GM18519 (cell line): ENCODE results near the gene GIGYF2.
"Not testable (repeated sequence)": the region's sequence is repeated elsewhere in the genome, so short reads cannot be mapped to it uniquely, and the experiment has no call there.

Experiments
- ATAC-seq: cut with Tn5 transposase; IDR thresholded peaks from one replicate; pipeline ENCODE4 v1.9.1; 2021; ENCODE audit warnings: mild to moderate bottlenecking, moderate library complexity; ENCODE audit not compliant: unreplicated experiment, low FRiP score

GIGYF2 gene

GRCh38 chr2:232688201-232688600 lies 8.9 kb upstream of the GIGYF2 start:
- ATAC-seq = no peak

GRCh38 chr2:232689152-232689910 lies 7.8 kb upstream of the GIGYF2 start:
- ATAC-seq = no peak

DNA sequence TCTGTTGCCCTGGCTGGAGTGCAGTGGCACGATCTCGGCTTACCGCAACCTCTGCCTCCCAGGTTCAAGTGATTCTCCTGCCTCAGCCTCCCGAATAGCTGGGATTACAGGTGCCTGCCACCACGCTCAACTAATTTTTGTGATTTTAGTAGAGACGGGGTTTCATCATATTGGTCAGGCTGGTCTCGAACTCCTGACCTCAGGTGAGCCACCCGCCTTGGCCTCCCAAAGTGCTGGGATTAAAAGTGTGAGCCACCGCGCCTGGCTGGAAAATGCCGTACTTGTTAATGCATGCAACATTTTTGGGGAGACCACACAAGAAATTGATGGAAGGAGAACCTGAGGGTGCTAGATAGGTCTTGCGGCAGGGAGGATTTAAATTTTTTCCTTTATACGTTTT lies 6.0 kb upstream of the GIGYF2 start:
- ATAC-seq = not testable (repeated sequence)

DNA sequence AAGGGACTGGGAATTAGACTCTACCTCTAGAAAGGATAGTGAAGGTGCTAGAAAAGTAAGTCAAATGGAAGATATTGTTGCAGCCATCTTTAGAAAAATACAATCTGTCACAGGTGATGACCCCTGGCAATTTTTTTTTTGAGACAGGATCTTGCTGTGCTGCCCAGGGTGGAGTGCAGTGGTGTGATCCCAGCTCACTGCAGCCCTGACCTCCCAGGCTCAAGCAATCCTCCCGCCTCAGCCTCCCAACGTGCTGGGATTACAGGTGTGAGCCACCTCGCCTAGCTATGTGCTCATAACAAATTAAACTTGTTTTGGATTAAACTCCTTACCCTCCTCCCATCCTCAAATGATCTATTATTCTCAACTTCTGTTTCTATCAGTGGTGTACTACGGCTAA lies 3.8 kb upstream of the GIGYF2 start:
- no peak for ATAC-seq

DNA sequence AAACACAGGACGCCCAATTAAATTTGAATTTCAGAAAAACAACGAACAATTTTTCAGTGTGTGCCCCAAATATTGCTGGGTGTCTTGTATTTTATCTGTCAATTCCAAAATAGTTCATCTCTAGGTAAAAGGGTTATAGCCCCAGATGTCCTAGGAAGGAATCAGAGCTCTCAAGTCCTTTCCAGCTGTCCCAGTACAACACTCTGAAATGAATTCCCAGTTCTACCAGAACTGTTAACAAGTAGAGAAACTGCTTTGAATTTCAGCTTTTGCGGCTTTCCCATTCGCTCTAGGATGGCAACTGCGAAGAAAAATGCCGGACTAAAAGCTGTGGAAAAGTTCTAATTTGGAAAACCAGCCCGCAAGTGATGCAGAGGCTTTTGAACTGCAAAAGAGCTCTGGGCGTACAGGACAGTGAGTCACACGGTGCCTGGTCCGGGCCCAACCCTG lies 497 bp upstream of the GIGYF2 start:
- ATAC-seq = no peak

GRCh38 chr2:232697807-232698110 lies 628 bp downstream of the GIGYF2 start:
- ATAC-seq = no peak

DNA sequence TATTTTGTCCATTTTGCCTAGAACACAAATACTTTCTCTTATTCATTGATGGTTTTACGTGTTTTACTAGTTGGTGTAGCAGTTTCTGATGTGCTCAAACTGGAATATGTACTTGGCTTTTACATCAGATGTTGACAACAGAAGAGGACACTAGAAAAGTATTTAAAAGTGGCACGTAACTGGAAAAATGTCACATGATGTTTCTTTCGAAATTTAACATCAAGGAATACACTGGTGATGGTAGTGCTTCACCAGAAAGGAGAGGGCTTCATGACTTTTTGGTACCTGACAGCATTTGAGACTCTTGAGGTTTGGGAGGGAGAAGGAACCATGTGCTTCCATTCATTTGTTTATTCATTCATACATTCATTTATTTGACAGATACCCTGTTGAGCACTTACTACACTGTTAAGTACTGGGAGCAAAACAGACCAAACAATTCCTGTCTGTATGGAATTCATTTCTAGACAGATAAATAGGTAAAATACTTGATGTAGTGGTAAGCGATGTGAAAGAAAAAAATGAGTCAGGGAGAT lies 1.5 kb downstream of the GIGYF2 start:
- no peak for ATAC-seq

DNA sequence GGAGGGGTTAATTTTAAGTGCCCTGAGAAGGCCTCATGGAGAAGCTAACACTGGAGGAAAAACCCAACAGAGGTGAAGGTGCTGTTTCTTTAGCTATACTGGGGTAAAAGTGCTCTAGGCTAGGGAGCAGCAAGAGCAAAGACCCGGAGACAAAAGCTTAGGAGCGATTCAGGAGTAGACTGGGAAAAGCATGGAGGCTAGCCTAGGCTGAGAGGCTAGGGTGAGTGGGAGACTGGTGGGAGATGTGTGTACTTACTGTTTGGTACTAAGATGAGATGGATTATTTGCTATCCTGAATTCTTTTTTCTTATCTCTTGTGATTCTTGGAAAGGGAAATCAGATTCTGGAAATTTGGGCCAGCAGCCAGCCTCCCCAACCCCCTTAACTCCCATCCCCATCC lies 2.0 kb downstream of the GIGYF2 start:
- ATAC-seq = no peak

DNA sequence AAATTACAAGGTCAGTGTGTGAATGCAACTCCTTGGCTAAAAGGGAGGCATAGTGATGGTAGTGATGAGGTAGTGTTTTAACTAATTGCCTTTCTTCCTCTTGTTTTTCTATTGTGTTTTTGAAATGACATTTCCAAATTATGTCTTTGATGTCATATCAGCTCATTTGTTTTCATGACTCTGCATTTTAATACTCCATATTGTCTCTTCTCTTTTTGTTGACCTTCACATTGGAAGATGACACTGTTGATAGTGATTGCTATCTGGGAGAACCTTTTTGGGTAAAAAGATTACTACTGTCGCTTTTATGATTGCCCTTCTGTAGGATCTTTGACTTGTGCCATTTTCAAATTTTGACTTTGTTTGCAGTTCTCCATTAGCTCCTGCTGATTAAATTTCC lies 3.0 kb downstream of the GIGYF2 start:
- ATAC-seq = no peak

DNA sequence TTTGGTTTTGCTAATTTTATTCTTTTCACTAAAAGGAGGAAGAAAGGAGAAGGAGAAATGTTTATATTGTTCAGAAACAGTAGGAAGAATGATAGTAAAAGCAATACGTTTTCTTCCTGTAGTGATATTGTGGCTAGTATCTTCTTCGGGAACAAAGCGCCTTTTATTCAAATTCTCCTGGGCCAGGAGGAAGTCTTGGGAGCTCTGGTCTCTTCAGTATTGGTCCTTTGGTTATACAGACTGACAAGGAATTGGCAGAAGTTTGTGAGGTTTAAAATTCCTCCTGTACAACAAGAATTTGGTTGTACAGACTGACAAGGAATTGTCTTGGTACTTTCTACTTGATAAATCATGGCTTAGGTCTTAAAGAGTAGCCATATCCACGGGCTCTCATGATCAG lies 9.9 kb downstream of the GIGYF2 start:
- ATAC-seq = no peak

- ATAC-seq = no peak
Measured at GRCh38 chr2:232713505-232713904, 16.4 kb downstream of the GIGYF2 start.

GRCh38 chr2:232714969-232715368 lies 17.8 kb downstream of the GIGYF2 start:
- no peak for ATAC-seq

GRCh38 chr2:232720056-232720455 lies 22.9 kb downstream of the GIGYF2 start:
- not testable (repeated sequence) for ATAC-seq

- no peak for ATAC-seq
Measured at GRCh38 chr2:232721261-232721660, 24.1 kb downstream of the GIGYF2 start.

DNA sequence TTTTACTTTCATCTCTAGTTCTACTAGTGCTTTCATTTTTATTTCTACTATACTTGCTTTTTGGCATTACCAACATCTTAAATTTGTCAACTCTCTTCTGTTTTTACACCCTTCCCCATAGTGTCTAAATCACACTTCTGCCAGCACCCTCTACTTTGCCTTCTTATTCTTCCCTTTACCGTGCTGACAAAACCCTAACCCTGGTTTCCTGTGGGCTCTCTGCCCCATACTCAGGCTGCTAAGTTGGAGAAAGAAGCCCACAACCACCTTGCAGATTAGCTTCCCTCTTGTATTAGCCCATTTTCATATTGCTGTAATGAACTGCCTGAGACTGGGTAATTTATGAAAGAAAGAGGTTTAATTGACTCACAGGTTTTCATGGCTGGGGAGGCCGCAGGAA lies 24.8 kb downstream of the GIGYF2 start:
- no peak for ATAC-seq

- ATAC-seq = no peak
Measured at GRCh38 chr2:232723027-232723426, 25.9 kb downstream of the GIGYF2 start.

DNA sequence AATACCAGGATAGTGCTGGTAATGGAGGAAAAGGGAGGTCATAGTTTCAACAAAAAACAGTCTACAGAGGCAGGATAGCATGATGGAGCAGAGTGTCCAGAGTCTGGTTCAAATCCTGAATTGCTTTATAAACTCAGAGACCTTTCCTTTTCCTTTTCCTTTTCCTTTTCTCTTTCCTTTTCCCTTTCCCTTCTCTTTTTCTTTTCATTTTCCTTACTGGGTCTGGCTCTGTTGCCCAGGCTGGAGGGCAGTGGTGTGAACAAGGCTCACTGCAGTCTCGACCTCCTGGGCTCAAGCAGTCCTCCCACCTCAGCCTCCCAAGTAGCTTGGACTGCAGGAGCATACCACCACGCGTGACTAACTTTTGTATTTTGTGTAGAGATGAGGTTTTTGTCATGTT lies 31.7 kb downstream of the GIGYF2 start:
- no peak for ATAC-seq

GRCh38 chr2:232731470-232731869 lies 34.3 kb downstream of the GIGYF2 start:
- ATAC-seq = no peak

DNA sequence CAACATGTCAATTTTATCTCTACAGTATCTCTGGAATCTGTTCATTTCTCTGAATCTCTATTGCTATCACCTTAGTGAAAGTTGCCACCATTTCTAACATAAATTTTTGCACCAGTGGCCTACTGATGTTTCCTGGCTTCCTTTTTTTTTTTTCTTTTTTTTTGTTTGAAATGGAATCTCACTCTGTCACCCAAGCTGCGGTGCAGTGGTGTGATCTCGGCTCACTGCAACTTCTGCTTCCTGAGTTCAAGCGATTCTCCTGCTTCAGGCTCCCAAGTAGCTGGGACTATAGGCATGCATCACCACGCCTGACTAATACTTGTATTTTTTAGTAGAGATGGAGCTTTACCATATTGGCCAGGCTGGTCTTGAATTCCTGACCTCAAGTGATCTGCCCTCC lies 44.2 kb downstream of the GIGYF2 start:
- ATAC-seq = no peak

GRCh38 chr2:232741972-232742371 lies 44.8 kb downstream of the GIGYF2 start:
- no peak for ATAC-seq

DNA sequence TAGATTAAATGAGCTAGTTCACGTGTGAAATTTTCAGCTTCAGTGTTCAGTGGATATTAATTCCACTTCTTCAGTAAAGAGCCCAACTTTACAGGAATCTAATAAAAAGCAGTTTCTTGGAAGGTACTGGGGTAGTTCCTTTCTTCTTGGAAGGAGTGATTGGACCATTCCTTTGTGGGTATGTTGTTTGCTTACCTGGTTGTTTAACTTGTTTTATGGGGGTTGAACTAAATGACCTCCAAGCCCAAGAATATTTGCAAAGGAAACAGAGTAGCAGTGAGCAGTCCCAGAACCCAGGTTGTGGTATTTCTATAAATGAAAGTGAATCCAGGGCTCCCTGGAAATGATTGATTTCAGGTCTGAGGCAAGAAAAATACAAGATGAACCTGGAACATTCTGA lies 47.8 kb downstream of the GIGYF2 start:
- no peak for ATAC-seq

DNA sequence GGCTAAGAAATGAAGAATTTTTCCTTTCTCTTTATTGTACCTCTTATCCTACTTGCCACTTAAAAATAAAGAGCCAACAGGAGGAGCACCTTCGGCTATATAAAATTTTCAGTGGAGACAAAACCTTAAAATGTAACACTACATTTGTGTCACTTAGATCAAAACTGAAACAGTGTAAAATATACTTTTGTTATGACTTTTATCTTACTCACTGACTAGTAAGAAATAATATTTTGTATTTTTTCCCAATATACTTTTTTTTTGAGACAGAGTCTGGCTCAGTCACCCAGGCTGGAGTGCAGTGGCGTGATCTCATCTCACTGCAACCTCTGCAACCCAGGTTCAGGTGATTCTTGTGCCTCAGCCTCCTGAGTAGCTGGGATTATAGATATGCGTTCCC lies 50.9 kb downstream of the GIGYF2 start:
- no peak for ATAC-seq

- no peak for ATAC-seq
Measured at GRCh38 chr2:232749331-232749730, 52.2 kb downstream of the GIGYF2 start.
